Mucosa of descending colon (tissue), 3 donors: Measurements from ENCODE around the gene CRYBB2. TPM values are rescaled to one million over a fixed set of nuclear protein-coding genes. Genes with fewer than 3 reads are reported as not detected.

Source experiments
- ATAC-seq: fragments of 200-7000 bp; cut with Tn5 transposase; one replicate; pipeline ENCODE4 v1.9.1; 2020; ENCODE audit warnings: mild to moderate bottlenecking, moderate library complexity
- DNase-seq, 3 donors: peaks; one replicate each; pipeline ENCODE4 v3.0.0-alpha.2; 2020
- H3K36me3 ChIP-seq: fragments of 200-600 bp; one replicate; pipeline ENCODE4 v1.8.0; 2021; ENCODE audit warnings: low read depth, mild to moderate bottlenecking
- H3K4me1 ChIP-seq: fragments of 200-600 bp; one replicate; pipeline ENCODE4 v1.8.0; 2021; ENCODE audit warnings: low read depth, mild to moderate bottlenecking
- H3K4me3 ChIP-seq: fragments of 200-600 bp; one replicate; pipeline ENCODE4 v1.8.0; 2021; ENCODE audit warnings: mild to moderate bottlenecking
- H3K9me3 ChIP-seq: fragments of 200-600 bp; one replicate; pipeline ENCODE4 v1.8.0; 2021; ENCODE audit warnings: mild to moderate bottlenecking
- CTCF ChIP-seq: fragments of 200-600 bp; IDR thresholded peaks from one replicate; pipeline ENCODE4 v1.8.0; 2022; ENCODE audit warnings: antibody characterized with exemption, mild to moderate bottlenecking
- intact Hi-C, 2 donors: fragments of 100-400 bp; cut with DNase I in 1 of 2; cut with micrococcal nuclease in 1 of 2; formaldehyde crosslinking; loops; one replicate each; pipeline versions ENCODE4 v1.11.0 to v1.11.1; 2022; cut with DNase I, micrococcal nuclease
- total RNA-seq, 3 donors: library from RNA; stranded (reverse); fragmentation: NEBNext Ultra II Directional in 2 of 3; extraction: Animal tissue kit (Norgen Biotek cat#: 25700) in 2 of 3; gene quantifications; one replicate each; pipeline versions ENCODE4 v1.2.1 to v1.2.4, GENCODE V29; 2021 to 2023
- donor health status: DM: no; HTN: no; CAD: no; lungs with moderate emphysema.
- donor health status: DM: no; HTN: no; CAD: no.
- donor health status: DM: no; HTN: yes; CAD: no.

The CRYBB2 gene
- total RNA-seq, 3 donors from 2014 or later: 0.84 TPM; not detected in 2

- intact Hi-C loops: no loop called here
- Histone ChIP-seq H3K4me3 (no peak overlapping the region), H3K36me3 (no peaks in the 10 kb centered on the region), H3K9me3 (no peaks in the 10 kb centered on the region), H3K4me1 (no peaks in the 10 kb centered on the region)
- peak; percentile 66 for ATAC-seq
- no peak for TF ChIP-seq CTCF
- DNase-seq: peak in 1 of 3 donors; percentile 21
These were observed 26.3 kb upstream of the CRYBB2 start for GRCh38 chr22:25193130-25193529.

- Histone ChIP-seq H3K36me3 (no peaks in the 10 kb centered on the region), H3K4me3 (no peak overlapping the region), H3K4me1 (no peaks in the 10 kb centered on the region), H3K9me3 (no peaks in the 10 kb centered on the region)
- DNase-seq (no peak), ATAC-seq (no peak)
- no peak for TF ChIP-seq CTCF
- intact Hi-C loops: no loop called here
These were observed 25.9 kb upstream of the CRYBB2 start for GRCh38 chr22:25193548-25193947.

- TF ChIP-seq CTCF: no peak
- intact Hi-C loops: no loop called here
- no peak overlapping the region for H3K4me3 ChIP-seq
- no peaks in the 10 kb centered on the region for H3K4me1 ChIP-seq
- no peaks in the 10 kb centered on the region for H3K9me3 ChIP-seq
- DNase-seq (no peak), ATAC-seq (no peak)
- H3K36me3 ChIP-seq: no peaks in the 10 kb centered on the region
These were observed 23.1 kb upstream of the CRYBB2 start for GRCh38 chr22:25196326-25196725.

GRCh38 chr22:25197340-25197739 lies 22.1 kb upstream of the CRYBB2 start:
- Histone ChIP-seq H3K9me3 (no peaks in the 10 kb centered on the region), H3K36me3 (no peaks in the 10 kb centered on the region), H3K4me1 (no peaks in the 10 kb centered on the region), H3K4me3 (no peak overlapping the region)
- no peak for ATAC-seq
- intact Hi-C loops: no loop called here
- DNase-seq: no peak
- no peak for TF ChIP-seq CTCF

GRCh38 chr22:25199731-25200520 lies 19.5 kb upstream of the CRYBB2 start, which contains the start of gene CRYBB3:
Gene CRYBB3, plus strand, starts transcription at chr22:25199858. Its CDS starts 1,539 bp downstream, at chr22:25201397.
- H3K4me3 ChIP-seq: no peak within 1 kb of the TSS
- TF ChIP-seq CTCF: no peak
- H3K4me1 ChIP-seq: no peaks in the 10 kb centered on the region
- no peaks in the 10 kb centered on the region for H3K9me3 ChIP-seq
- ATAC-seq: no peak
- DNase-seq: no peak
- H3K36me3 ChIP-seq: no peaks in the 10 kb centered on the region
- intact Hi-C loops: no loop called here
